Fibroblast of lung (primary cell): ENCODE results near the gene CCDC196. TPM values are rescaled to one million over a fixed set of nuclear protein-coding genes. Genes with fewer than 3 reads are reported as not detected.
A peak's percentile ranks its signal among the peaks of the same experiment; 100 is the strongest.

ENCODE experiments used
- DNase-seq, 2 donors: peaks; one replicate each; pipeline versions ENCODE4 v3.0.0 to v3.0.0-alpha.2; 2010; ENCODE audit warnings: low read depth in 2 of 2
- H2AFZ ChIP-seq: 2 replicates; pipeline ENCODE4 v1.5.1; 2012; ENCODE audit warnings: low read length, control low read depth, inconsistent platforms
- H3K27ac ChIP-seq: 2 replicates; pipeline ENCODE4 v1.5.1; 2011; ENCODE audit warnings: low read length, control low read depth; ENCODE audit not compliant: insufficient read depth
- H3K27me3 ChIP-seq: 2 replicates; pipeline ENCODE4 v1.5.1; 2011; ENCODE audit warnings: mild to moderate bottlenecking, low read length; ENCODE audit not compliant: control insufficient read depth, insufficient read depth
- H3K36me3 ChIP-seq: 2 replicates; pipeline ENCODE4 v1.5.1; 2011; ENCODE audit warnings: low read length; ENCODE audit not compliant: control insufficient read depth, insufficient read depth
- H3K4me1 ChIP-seq: 2 replicates; pipeline ENCODE4 v1.5.1; 2011; ENCODE audit warnings: low read length; ENCODE audit not compliant: control insufficient read depth, insufficient read depth; ENCODE audit errors: extremely low read depth
- H3K4me2 ChIP-seq: 2 replicates; pipeline ENCODE4 v1.5.1; 2011; ENCODE audit warnings: low read length, control low read depth; ENCODE audit not compliant: insufficient read depth; ENCODE audit errors: extremely low read depth
- H3K4me3 ChIP-seq, 4 experiments: fragments of 200-600 bp in 1 of 4; sonication (generic) in 1 of 4; replicated peaks in 1 of 4; 2 replicates each; pipeline ENCODE4 v1.5.1; 2011 to 2016; ENCODE audit warnings: low read length in 4 of 4, low read depth in 3 of 4, mild to moderate bottlenecking in 3 of 4, control low read depth in 2 of 4, inconsistent platforms in 1 of 4, mixed read lengths in 1 of 4; ENCODE audit not compliant: insufficient read depth in 1 of 4; ENCODE audit errors: control extremely low read depth in 1 of 4
- H3K79me2 ChIP-seq: 2 replicates; pipeline ENCODE4 v1.5.1; 2012; ENCODE audit warnings: mild to moderate bottlenecking, low read length, inconsistent platforms; ENCODE audit not compliant: control insufficient read depth, insufficient read depth
- H3K9ac ChIP-seq: 2 replicates; pipeline ENCODE4 v1.5.1; 2011; ENCODE audit warnings: mild to moderate bottlenecking, low read length, control low read depth; ENCODE audit not compliant: insufficient read depth
- H3K9me3 ChIP-seq: 2 replicates; pipeline ENCODE4 v1.5.1; 2012; ENCODE audit warnings: low read depth, low read length; ENCODE audit not compliant: control insufficient read depth, insufficient read depth
- H4K20me1 ChIP-seq: 2 replicates; pipeline ENCODE4 v1.5.1; 2011; ENCODE audit warnings: low read length; ENCODE audit not compliant: control insufficient read depth, insufficient read depth; ENCODE audit errors: extremely low read depth
- CTCF ChIP-seq, 2 donors: IDR thresholded peaks in 1 of 2; conservative IDR thresholded peaks in 1 of 2; 1 replicate in 1 of 2; 2 replicates in 1 of 2; pipeline ENCODE4 v1.5.1; 2011 to 2012; ENCODE audit warnings: low read length in 2 of 2, control low read depth in 1 of 2, inconsistent platforms in 1 of 2, low read depth in 1 of 2, mild to moderate bottlenecking in 1 of 2
- EZH2 ChIP-seq: IDR thresholded peaks from 2 replicates; pipeline ENCODE4 v1.5.1; 2012; ENCODE audit warnings: low read length, control low read depth, mild to moderate bottlenecking; ENCODE audit errors: missing control alignments
- polyA plus RNA-seq, 2 donors: library from polyadenylated mRNA; depleted of rRNA in 1 of 2; stranded (reverse) in 1 of 2; unstranded in 1 of 2; fragments of >200 nt; gene quantifications; 2 replicates each; pipeline ENCODE4 v1.2.1, GENCODE V29; 2011 to 2012; ENCODE audit warnings: missing spikeins in 1 of 2
- total RNA-seq: library from RNA; depleted of rRNA; stranded (reverse); fragments of >200 nt; gene quantifications from 2 replicates; pipeline ENCODE4 v1.2.1, GENCODE V29; 2014

CCDC196 gene
- total and polyA plus RNA-seq, 2 donors (not counting 1 experiment from before 2014, with no cell fraction given), result not detected

GRCh38 chr14:66495218-66496098, 9.3 kb downstream of the CCDC196 start:
- peak; percentile 69 to 83 for DNase-seq
- H3K79me2 ChIP-seq, result no peaks in the 10 kb centered on the region
- peak overlapping the region in 1 of 4 experiments; percentile 33 for H3K4me3 ChIP-seq
- H3K4me2 ChIP-seq, result no peak overlapping the region
- H3K9ac ChIP-seq, result no peak overlapping the region
- no peaks in the 10 kb centered on the region for H3K9me3 ChIP-seq
- H4K20me1 ChIP-seq, result no peaks in the 10 kb centered on the region
- H3K4me1 ChIP-seq, result no peaks in the 10 kb centered on the region
- TF ChIP-seq CTCF (conservative IDR thresholded peaks at IDR 0.05 in 1 of 2, IDR thresholded peaks at IDR 0.05 in 1 of 2; ENCODE audit: low read depth in 1 of 2, low read length in 2 of 2) (peak; percentile 81 to 90), EZH2 (no peak)
- no peaks in the 10 kb centered on the region for H3K36me3 ChIP-seq
- H2AFZ ChIP-seq, result no peak overlapping the region
- H3K27me3 ChIP-seq, result no peaks in the 10 kb centered on the region
- H3K27ac ChIP-seq, result no peak overlapping the region

GRCh38 chr14:66496188-66496807, 10.1 kb downstream of the CCDC196 start:
- no peak overlapping the region for H3K4me2 ChIP-seq
- H2AFZ ChIP-seq, result no peak overlapping the region
- no peak overlapping the region for H3K27ac ChIP-seq
- no peaks in the 10 kb centered on the region for H3K79me2 ChIP-seq
- no peaks in the 10 kb centered on the region for H3K36me3 ChIP-seq
- TF ChIP-seq EZH2, result no peak
- H3K9me3 ChIP-seq, result no peaks in the 10 kb centered on the region
- H3K4me1 ChIP-seq, result no peaks in the 10 kb centered on the region
- no peaks in the 10 kb centered on the region for H4K20me1 ChIP-seq
- DNase-seq, result peak; percentile 3 to 19
- no peaks in the 10 kb centered on the region for H3K27me3 ChIP-seq
- no peak overlapping the region for H3K9ac ChIP-seq
- no peak overlapping the region for H3K4me3 ChIP-seq

GRCh38 chr14:66496911-66497310, 10.7 kb downstream of the CCDC196 start:
- Histone ChIP-seq H4K20me1 (no peaks in the 10 kb centered on the region), H3K4me1 (no peaks in the 10 kb centered on the region), H3K27me3 (no peaks in the 10 kb centered on the region), H3K27ac (no peak overlapping the region), H2AFZ (no peak overlapping the region), H3K4me3 (no peak overlapping the region), H3K79me2 (no peaks in the 10 kb centered on the region), H3K4me2 (no peak overlapping the region), H3K36me3 (no peaks in the 10 kb centered on the region), H3K9ac (no peak overlapping the region), H3K9me3 (no peaks in the 10 kb centered on the region)
- TF ChIP-seq CTCF (conservative IDR thresholded peaks at IDR 0.05 in 1 of 2, IDR thresholded peaks at IDR 0.05 in 1 of 2; ENCODE audit: low read depth in 1 of 2, low read length in 2 of 2) (no peak), EZH2 (no peak)
- DNase-seq, result no peak
